Ovary (tissue), 3 donors: Measurements from ENCODE around the gene CAPZA3.

Source experiments
- EP300 ChIP-seq: sonication (generic); formaldehyde crosslinking; IDR thresholded peaks from one replicate; pipeline ENCODE4 v1.6.1; 2017; ENCODE audit warnings: antibody characterized with exemption
- TF ChIP-seq, protein P1 (sequence below), 3 donors: fragments of 450-650 bp in 2 of 3; fragments of 200-600 bp in 1 of 3; IDR thresholded peaks; one replicate each; pipeline versions ENCODE4 v1.5.1 to v1.8.0; 2016 to 2022; ENCODE audit warnings: antibody characterized with exemption in 3 of 3, mild to moderate bottlenecking in 1 of 3
- donor health status: DM: no; HTN: no; CAD: no.

GRCh38 chr12:18752947-18753346 is 15.0 kb downstream of the CAPZA3 start:
- TF ChIP-seq EP300 = no peak
- TF ChIP-seq, protein P1, sequence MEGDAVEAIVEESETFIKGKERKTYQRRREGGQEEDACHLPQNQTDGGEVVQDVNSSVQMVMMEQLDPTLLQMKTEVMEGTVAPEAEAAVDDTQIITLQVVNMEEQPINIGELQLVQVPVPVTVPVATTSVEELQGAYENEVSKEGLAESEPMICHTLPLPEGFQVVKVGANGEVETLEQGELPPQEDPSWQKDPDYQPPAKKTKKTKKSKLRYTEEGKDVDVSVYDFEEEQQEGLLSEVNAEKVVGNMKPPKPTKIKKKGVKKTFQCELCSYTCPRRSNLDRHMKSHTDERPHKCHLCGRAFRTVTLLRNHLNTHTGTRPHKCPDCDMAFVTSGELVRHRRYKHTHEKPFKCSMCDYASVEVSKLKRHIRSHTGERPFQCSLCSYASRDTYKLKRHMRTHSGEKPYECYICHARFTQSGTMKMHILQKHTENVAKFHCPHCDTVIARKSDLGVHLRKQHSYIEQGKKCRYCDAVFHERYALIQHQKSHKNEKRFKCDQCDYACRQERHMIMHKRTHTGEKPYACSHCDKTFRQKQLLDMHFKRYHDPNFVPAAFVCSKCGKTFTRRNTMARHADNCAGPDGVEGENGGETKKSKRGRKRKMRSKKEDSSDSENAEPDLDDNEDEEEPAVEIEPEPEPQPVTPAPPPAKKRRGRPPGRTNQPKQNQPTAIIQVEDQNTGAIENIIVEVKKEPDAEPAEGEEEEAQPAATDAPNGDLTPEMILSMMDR (IDR thresholded peaks at IDR 0.05) = no peak
